Lower leg skin (tissue), 3 donors: ENCODE results near the gene ADAMTS17.

Experiments
- POLR2A ChIP-seq, 2 donors: fragments of 450-650 bp; IDR thresholded peaks; one replicate each; pipeline ENCODE4 v1.6.1; 2016 to 2017; ENCODE audit warnings: antibody characterized with exemption in 2 of 2, mild to moderate bottlenecking in 1 of 2, moderate library complexity in 1 of 2
- TF ChIP-seq, protein P1 (sequence below), 3 donors: fragments of 450-650 bp; IDR thresholded peaks; one replicate each; pipeline ENCODE4 v1.5.1; 2016; ENCODE audit warnings: antibody characterized with exemption in 3 of 3, mild to moderate bottlenecking in 3 of 3, moderate library complexity in 2 of 3

DNA sequence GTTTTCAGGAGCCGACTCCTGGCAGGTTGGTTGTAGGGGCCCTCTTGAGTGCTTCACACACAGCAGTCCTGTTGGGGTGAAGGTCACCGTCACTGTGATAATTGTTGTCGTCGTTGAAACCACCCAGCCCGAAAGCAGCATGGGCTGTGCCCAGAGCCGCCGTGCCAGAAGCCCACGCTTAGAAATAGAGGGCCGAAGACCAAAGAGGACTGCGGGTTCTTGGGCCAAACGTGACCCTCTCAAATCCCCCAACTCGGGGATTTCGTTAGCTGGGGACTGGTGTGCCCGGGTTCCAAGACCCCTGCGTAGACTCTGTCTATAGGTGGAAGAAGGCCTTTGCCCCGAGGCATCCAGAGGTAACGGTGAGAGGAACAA, 7.5 kb upstream of the ADAMTS17 start:
- TF ChIP-seq POLR2A (IDR thresholded peaks at IDR 0.05), result no peak
- TF ChIP-seq, protein P1, sequence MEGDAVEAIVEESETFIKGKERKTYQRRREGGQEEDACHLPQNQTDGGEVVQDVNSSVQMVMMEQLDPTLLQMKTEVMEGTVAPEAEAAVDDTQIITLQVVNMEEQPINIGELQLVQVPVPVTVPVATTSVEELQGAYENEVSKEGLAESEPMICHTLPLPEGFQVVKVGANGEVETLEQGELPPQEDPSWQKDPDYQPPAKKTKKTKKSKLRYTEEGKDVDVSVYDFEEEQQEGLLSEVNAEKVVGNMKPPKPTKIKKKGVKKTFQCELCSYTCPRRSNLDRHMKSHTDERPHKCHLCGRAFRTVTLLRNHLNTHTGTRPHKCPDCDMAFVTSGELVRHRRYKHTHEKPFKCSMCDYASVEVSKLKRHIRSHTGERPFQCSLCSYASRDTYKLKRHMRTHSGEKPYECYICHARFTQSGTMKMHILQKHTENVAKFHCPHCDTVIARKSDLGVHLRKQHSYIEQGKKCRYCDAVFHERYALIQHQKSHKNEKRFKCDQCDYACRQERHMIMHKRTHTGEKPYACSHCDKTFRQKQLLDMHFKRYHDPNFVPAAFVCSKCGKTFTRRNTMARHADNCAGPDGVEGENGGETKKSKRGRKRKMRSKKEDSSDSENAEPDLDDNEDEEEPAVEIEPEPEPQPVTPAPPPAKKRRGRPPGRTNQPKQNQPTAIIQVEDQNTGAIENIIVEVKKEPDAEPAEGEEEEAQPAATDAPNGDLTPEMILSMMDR (IDR thresholded peaks at IDR 0.05), result no peak
